Skin of body (tissue), 2 donors: Measurements from ENCODE around the gene DSC1. TPM values are rescaled to one million over a fixed set of nuclear protein-coding genes. Genes with fewer than 3 reads are reported as not detected.
"Not testable (repeated sequence)": the region's sequence is repeated elsewhere in the genome, so short reads cannot be mapped to it uniquely, and the experiment has no call there.

Experiments used
- DNase-seq: peaks from one replicate; lab custom pipeline; 2025; lab: John Stamatoyannopoulos, UW
- total RNA-seq: library from RNA; depleted of rRNA; stranded (reverse); fragments of >200 nt; gene quantifications from one replicate; pipeline ENCODE4 v1.2.3, GENCODE V29; 2014

The DSC1 gene, protein sequence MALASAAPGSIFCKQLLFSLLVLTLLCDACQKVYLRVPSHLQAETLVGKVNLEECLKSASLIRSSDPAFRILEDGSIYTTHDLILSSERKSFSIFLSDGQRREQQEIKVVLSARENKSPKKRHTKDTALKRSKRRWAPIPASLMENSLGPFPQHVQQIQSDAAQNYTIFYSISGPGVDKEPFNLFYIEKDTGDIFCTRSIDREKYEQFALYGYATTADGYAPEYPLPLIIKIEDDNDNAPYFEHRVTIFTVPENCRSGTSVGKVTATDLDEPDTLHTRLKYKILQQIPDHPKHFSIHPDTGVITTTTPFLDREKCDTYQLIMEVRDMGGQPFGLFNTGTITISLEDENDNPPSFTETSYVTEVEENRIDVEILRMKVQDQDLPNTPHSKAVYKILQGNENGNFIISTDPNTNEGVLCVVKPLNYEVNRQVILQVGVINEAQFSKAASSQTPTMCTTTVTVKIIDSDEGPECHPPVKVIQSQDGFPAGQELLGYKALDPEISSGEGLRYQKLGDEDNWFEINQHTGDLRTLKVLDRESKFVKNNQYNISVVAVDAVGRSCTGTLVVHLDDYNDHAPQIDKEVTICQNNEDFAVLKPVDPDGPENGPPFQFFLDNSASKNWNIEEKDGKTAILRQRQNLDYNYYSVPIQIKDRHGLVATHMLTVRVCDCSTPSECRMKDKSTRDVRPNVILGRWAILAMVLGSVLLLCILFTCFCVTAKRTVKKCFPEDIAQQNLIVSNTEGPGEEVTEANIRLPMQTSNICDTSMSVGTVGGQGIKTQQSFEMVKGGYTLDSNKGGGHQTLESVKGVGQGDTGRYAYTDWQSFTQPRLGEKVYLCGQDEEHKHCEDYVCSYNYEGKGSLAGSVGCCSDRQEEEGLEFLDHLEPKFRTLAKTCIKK
- 150 TPM for total RNA-seq

DNA sequence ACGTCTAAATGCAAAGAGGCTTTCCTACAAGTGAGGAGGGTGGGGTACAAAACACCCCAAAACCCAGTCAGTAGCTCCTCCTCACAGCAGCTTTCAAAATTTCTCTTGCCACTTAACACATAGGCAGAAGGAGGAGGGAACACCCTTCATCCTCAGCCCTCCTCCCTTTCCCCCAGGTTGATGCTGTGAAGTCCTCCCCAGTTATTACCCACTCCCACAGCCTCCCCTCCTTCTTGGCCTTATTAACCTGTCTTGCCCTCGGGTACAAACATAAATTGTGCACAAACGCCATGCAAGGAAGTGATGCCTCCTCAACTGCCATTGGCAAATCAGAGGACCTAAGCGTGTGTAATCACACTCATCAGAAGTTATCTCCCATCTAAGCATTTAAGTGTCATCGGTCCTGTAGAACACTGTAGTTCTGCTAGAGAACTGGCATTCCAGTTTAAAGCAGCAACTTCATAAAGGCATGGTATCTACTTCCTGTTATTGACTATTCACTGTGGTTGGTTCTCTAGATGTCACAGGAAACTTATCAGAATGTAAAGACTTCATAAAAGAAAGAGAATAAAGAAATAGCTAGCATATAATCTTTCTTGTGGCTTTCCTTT, at the start of gene DSC1:
Gene DSC1 (minus strand): TSS at position 32 of the 611 bp plus-strand sequence. CDS start 262 bp downstream, outside the sequence.
- no peak for DNase-seq

DNA sequence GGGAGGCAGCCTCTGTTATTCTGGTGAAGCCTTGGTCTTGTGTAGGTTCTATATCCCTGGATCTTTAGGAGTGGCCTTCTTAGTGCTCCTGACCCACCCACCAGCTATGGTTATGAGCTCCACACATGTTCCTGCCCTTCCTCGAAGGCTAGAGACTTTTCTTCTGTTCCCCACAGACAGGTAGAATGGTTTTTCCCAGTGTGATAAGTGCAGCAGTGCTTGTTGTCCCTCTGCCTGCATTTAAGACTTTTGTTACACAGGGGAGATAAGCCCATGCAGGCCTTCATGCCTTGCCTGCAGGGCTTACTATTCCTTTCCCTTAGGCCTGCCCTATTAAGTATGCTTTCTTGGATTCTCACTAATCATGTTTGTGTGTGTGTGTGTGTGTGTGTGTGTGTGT, 48.4 kb upstream of the DSC1 start:
- no peak for DNase-seq

DNA sequence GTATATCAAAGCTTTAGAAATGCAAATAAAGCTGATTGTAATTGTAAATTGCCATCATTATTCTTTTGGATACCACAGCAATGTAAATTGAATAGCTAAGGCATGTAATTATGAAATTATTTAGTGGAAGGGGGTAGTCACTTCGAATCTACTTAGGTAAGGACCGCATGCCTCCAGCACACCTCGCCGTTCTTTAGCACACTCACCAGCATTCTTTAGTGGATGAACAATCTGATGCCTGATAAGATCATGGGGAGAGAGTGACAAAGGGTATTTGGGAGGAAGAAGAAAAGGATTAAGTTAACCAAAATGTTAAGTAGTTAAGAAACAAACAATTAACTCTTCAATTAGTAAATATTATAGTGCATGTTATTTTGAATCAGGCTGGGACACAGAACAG, 46.4 kb upstream of the DSC1 start:
- DNase-seq: no peak

DNA sequence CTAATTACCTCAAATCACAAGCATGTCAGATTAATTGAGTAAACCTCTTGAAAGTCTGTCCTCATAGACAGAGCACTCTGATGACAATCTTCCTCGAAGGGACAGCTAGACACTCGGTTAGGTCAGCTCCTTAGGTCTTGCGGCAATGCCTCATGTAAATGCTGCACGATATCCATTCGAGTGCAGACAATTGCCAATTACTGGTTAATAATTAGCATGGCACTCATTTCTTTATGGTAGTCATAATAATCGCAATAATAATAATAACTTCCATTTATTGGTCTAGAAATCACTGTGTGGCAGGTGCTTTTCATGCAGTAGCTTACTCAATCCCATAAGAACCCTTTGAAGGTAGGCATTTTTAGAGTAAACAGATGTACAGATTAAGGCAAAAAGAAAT, 44.7 kb upstream of the DSC1 start:
- DNase-seq: no peak

DNA sequence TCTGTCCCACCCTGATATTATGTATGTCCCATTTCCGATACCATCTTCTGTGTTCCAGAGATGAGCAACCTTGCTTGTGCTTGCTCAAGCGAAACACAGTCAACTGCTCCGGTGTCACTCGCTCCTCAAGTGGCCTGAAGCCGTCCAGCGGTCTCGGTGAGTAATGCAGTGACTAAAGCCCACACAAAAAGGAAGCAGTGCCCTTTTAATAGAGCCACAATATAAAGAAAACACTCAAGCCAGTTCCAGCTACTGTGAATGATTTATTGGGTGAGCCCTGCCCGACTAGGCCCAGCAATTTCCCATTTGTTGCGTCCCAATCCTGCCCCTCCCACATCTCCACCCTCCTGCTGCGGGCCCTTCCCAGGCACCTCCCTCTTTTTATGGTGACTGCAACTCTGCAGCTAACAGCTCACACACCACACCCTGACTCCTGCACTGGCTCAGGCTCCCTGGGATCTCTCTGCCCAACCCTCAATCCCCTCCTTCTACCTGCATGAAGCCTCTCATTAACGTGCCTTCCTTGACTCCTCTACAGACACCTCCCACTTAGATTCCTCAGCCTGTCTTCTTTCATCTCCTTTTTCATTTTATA, 44.2 kb upstream of the DSC1 start:
- peak; percentile 7 for DNase-seq

DNA sequence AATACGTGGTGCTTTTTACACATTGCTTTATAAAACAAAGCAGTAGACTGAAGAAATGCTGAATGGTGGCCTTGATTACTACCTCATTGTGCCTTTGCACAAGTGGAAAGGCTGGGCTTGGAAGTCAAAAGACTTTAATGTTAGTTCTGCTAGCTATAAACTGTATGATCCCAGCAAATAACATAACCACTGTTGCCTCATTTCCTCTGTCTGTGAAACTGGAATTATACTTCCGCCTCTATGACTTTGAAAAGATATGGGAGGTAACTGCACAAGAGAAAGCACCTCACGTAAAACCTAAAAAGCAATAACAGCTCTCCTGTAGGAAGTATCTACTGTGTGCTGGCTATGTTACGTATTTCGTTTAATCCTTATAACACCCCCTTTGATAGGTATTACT, 43.4 kb upstream of the DSC1 start:
- no peak for DNase-seq

DNA sequence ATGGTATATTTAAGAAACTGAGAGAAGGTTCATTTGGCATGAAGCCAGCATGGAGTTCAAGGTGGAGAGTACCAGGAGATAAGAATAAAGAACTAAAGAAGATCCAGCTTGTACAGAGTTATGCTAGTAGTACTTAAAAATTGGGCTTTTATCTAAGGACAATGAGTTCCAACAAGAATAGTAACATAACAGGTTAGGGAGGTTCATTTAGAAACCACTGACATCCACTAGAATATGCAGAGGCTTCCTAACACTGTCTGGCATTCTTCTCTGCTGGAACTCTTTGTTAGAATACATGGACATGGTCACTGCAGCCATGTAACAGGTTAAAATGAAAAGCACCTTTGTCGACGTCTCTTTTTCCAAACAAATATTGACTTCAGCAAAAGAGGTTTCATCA, 42.6 kb upstream of the DSC1 start:
- no peak for DNase-seq

DNA sequence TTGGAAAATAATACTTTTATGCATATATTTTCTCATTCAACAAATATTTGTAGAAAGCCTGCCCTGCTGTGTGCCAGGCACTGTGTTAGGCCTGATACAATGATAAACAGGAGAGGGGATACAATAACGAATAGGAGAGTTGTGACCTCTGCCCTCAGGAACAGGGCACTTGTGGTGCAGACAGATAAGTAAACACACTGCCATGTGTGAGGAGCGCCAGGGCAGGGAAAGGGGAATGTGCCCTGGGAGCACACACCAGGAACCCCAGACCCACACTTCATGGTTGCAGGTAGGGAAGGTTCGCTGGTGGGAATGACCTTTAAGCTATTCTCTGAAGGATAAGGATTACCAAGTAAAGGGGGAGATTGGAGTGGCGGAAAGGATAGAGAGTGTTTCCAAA, 42.2 kb upstream of the DSC1 start:
- no peak for DNase-seq

DNA sequence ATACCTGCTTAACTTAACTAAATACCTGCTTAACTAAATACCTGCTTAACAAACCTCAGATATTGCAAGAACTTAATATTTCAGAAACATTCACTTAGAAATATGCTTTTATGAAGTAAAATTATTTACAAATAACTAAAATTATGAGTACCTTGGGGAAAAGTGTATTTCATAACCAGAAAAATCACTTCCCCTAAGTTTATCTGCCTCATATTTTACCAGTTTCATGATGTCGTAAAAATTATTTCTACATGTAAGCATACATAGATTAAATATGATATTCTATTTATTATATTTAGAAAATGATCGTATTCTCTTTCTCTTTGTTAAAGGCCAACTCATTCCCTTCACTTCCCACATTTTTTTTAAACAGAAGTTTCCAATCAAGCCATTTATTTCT, 41.5 kb upstream of the DSC1 start:
- DNase-seq: no peak

DNA sequence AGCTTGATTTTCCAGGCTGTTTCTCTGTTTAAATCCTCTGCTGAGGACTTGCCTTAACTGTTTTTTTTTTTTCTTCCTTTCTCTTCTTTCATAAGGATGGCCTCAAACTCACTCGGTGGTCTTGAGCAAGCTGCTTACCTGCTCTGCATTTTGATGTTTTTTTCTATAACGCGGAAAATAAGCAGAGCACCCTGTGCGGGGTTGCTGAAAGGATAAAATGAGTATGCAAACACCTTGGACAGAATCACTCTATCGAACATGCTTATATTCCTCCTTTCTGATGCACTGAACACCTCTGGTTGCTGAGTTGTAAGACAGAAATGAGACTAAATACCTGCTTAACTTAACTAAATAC, 41.1 kb upstream of the DSC1 start:
- no peak for DNase-seq

DNA sequence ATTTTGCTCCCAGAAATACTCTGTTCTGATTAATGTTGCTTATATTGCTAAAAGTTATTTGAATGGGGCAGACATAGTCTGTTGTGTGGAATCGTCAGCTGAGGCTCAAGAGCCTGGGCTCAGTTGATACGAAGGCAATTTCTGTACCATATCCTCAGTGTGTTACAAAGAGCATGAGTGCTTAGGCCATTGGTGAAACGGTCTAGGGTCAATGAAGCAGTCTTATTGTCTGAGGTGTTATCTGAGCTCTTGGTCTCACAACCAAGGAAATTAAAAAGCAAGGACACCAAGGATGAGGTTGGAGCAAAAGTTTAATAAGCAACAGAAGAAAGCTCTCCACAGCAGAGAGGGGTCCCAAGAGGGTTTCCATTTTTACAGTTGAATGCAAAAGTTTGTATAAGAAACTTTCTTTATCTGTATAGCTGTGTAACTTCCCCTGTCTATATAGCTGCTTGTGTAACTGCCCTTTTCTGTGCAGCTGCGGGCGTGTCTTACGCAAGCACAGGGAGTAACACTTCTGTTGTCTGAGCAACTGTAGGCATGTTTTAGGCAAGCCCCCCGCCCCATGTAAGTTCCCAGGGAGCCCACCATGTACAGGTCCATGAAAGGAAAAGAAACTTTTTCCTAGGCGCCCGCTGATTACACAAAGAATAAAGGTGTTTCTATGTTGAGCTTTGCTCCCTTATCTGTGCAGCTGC, 40.6 kb upstream of the DSC1 start:
- DNase-seq: no peak

DNA sequence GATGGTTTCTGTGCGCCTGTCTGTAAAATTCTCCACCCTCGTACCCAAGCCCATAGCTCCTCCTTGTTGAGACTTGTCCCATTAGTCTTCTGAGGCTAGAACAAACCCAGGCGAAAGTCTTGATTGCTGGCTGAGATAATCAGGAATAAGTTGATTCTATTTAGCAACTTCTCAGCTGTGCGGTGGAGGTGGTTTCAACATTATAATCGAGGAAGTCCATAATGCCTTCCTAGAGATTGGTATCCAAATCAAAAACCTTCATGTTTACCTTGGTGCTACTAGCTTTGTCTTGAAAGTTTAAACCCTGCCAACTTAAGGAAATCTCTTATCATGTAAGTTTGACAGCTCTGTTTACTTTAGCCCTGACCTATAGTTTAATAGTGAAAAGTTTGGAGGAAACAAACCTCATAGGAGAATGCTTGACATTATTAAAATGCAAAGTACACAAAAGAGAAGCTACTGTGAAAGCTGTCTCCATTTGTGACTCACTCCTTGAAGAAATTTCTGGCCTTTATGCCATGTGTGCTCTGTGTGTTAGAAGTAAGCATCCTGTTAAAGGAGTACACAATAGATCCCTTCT, 36.6 kb upstream of the DSC1 start:
- DNase-seq: no peak

DNA sequence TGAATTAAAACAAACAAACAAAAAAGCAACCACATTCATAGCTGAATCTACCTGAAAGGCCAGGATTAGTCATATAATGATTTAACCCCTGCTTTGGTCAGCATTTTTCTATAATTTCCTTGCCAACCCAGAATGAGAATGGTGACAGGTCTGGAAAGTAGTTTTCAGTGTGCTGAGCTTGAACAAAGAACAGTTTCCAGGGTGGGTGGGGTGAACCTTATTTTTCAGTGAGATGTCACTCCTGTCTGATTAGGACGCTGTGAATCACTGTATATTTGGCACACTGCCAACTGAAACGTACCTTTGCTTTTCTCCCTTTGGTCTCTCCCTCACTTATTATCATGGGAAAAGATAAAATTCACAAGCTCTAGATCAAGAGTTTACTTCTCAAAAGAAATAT, 35.0 kb upstream of the DSC1 start:
- peak; percentile 16 for DNase-seq

DNA sequence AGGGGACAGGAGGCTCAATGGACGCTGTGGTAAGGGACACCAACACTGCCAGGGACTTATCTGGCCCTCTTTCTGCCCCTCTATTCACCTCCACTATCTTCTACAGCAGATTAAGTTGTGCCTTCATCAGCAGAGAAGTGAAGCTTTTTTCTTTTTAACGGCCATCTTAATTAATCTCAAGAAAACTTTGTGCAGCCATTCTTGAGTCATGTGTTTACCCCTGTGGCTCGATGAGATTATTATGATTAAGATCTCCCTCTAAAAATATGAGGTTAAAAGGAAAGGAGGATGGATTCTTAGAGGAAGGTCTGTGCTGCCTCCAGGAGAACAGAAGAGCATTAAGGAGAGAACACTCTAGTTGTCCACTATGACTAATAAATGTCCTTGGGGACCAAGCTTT, 32.4 kb upstream of the DSC1 start:
- no peak for DNase-seq

DNA sequence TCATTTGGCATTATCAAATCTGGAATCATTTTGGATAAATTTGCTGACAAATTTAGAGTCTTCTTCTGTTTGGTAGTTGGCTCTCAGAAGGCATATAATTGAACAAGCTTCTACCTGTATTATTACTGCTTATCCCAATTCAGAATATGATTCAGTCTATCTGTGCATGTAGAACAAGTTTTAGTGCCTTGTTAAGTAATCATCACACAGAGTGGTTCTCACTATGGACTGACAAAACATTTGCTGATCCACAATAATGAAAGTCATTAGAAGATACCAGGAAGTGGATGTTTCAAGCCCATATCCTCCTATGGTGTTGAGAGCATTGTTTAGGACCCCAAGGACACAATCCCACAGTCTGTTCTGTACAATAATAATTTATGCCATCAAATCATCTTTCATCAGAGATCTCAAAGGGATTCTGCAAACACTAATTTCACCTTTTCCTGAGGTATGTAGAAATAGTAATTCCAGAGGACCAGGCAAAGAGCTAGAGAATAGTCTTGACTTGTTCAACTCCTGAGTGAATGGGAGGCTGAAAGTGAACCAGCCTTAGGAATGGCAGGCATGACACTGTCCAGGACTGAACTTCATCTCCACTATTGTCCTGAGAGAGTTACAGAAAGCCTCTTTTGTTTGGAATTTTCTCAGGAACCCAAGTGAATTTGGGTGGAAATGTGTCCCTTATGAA, 29.6 kb upstream of the DSC1 start:
- DNase-seq: no peak

DNA sequence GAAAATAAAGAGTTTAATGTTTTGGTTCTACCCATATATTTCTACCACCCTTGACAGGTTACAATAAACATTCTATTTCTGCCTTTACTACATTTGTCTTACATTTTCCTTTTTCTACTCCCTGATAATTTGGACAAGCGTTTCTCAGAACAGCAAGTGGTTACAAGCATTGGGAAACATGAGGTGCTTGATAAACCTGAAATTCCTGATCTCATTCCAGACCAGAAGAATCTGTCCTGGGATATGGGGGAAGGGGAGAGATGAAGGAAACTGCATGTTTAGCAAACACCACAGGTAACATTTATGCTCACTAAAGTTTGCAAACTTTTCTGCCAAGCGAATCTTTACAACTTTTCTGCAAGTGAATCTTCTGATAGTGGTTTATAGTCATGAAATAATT, 28.3 kb upstream of the DSC1 start:
- DNase-seq: no peak

DNA sequence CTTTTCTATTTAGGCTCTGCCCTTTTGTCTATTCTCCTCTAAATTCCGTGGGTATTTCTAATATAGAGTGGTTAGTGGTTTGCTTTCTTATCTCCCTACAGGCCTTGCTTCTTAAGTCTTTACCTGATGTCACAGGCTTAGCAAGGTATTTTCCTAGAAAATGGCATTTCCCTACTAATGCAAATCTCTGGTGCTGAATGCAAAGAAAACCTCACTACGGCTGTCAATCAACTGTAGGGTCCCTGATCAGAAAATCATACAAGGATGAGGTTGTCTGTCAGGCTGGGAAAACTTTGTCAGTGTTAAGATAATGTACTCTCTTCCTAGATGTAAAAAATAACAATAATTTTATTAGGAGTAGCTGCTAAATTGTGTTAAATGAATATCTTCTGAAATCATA, 27.1 kb upstream of the DSC1 start:
- DNase-seq: no peak

DNA sequence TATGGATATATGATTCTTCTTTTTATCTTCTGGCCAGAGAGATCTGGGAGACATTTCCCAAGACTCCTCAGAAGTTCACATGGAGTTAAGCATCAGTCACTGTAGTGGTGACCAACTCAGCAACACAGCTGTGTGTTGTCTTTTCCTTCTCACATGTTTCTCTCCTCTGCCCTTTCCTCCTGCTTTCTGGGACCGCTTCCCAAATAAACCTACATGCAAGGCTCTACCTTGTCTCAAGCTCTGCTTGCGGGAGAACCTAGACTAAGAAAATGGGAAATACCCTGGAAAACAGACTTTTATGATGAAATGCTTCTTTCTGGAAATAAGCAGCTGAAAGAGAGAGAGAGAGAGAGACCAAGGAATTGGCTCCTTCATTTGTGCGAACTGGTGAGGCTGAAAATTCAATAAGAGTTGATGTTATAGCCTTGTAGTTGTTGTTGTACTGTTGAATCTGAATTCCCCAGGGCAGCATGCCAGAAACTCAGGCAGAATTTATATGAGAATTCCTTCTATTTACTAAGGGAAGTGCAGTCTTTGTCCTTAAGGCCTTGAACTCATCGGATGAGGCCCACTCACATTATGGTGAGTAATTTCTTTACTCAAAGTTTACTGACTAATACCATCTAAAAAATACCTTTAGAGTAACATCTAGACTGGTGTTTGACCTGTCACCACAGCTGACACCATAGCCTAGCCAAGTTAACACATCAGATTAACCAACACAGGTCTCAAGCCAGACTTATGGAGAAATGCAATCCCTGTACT, 22.7 kb upstream of the DSC1 start:
- no peak for DNase-seq

DNA sequence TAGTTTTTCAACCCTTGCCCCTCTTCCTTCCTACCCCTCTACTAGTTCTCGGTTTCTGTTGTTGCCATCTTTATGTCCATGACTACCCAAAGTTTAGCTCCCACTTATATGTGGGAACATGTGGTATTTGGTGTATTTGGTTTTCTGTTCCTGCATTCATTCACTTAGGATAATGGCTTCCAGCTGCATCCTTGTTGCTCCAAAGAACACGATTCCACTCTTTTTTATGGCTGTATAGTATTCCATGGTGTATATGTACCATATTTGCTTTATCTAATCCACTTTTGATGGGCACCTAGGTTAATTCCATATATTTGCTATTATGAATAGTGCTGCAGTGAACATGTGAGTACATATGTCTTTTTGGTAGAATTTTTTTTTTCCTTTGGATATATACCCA, 20.6 kb upstream of the DSC1 start:
- DNase-seq: no peak

DNA sequence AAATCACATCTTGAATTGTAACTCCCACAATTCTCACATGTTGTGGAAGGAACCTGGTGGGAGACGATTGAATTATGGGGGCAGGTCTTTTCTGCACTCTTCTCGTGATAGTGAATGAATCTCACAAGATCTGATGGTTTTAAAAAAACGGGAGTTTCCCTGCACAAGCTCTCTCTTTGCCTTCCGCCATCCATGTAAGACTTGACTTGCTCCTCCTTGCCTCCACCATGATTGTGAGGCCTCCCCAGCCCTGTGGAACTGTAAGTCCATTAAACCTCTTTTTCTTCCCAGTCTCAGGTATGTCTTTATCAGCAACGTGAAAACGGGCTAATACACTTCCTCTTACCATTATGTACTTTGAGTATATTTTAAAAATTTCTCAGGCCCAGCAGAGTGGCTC, 14.7 kb upstream of the DSC1 start:
- DNase-seq: not testable (repeated sequence)
